ENCODE results near the gene COX19.

DNA sequence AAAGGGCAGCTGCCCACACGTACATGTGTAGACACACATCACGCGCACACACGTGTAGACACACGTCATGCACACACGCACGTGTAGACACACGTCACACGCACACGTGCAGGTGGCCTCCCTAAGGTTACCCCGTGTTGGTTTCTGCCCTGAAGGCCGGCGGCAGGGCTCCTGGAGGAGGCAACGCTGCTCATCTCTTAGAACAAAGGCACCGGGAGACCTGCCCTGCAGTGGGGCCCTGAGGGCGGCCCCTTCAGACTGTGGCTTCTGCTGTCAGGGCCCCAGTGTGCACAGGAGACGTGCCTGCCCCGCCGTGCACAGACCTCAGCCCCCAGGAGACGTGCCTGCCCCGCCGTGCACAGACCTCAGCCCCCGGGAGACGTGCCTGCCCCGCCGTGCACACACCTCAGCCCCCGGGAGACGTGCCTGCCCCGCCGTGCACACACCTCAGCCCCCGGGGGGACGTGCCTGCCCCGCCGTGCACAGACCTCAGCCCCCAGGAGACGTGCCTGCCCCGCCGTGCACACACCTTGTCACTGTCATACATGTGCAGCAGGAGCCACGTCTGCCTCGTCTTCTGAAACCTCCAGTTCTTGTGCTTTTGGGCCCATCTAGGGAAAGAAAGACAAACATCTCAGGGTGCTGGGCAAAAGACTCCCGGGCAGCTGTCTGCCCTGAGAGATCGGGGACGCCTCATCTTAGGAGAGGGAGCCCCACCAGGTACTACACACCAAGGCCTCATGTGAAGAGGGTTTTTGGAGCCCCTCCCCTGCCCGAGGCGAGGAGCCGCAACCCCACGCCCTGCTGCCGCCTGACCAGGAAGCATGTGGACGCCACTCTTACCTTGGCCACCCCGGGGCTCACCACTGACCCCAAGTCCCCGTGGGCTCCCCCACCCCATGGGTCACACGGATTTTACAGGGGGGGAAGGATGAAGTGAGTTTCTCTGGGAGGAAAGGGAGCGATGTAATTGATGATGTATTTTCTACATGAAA is 24.9 kb upstream of the COX19 start:
- TF ChIP-seq, protein P1, sequence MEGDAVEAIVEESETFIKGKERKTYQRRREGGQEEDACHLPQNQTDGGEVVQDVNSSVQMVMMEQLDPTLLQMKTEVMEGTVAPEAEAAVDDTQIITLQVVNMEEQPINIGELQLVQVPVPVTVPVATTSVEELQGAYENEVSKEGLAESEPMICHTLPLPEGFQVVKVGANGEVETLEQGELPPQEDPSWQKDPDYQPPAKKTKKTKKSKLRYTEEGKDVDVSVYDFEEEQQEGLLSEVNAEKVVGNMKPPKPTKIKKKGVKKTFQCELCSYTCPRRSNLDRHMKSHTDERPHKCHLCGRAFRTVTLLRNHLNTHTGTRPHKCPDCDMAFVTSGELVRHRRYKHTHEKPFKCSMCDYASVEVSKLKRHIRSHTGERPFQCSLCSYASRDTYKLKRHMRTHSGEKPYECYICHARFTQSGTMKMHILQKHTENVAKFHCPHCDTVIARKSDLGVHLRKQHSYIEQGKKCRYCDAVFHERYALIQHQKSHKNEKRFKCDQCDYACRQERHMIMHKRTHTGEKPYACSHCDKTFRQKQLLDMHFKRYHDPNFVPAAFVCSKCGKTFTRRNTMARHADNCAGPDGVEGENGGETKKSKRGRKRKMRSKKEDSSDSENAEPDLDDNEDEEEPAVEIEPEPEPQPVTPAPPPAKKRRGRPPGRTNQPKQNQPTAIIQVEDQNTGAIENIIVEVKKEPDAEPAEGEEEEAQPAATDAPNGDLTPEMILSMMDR (IDR thresholded peaks at IDR 0.05 in 4 of 5, conservative IDR thresholded peaks at IDR 0.05 in 1 of 5): no peak
- no peak for TF ChIP-seq POLR2A (IDR thresholded peaks at IDR 0.05)

Measured in gastrocnemius medialis (tissue), 4 donors.